Activated CD4-positive, CD25-positive, alpha-beta regulatory T cell treated with anti-CD3 and anti-CD28 coated beads, Interleukin-2, amount 50 U/mL, for 72 hours (primary cell): ENCODE data around the gene ALDH9A1.
"Not testable (repeated sequence)": the region's sequence is repeated elsewhere in the genome, so short reads cannot be mapped to it uniquely, and the experiment has no call there.

Source experiments
- DNase-seq: peaks from one replicate; pipeline ENCODE4 v3.0.0; 2021

Gene ALDH9A1

GRCh38 chr1:165686121-165686970 lies 12.0 kb downstream of the ALDH9A1 start:
- no peak for DNase-seq

GRCh38 chr1:165683848-165684485 lies 14.4 kb downstream of the ALDH9A1 start:
- DNase-seq, result no peak

- not testable (repeated sequence) for DNase-seq
Observed at GRCh38 chr1:165680773-165681172, 17.6 kb downstream of the ALDH9A1 start.

GRCh38 chr1:165680303-165680702 lies 18.1 kb downstream of the ALDH9A1 start:
- DNase-seq, result no peak

GRCh38 chr1:165679282-165680036 lies 18.9 kb downstream of the ALDH9A1 start:
- DNase-seq, result no peak

GRCh38 chr1:165678509-165678908 lies 19.9 kb downstream of the ALDH9A1 start:
- no peak for DNase-seq

GRCh38 chr1:165675794-165676193 lies 22.6 kb downstream of the ALDH9A1 start:
- no peak for DNase-seq

GRCh38 chr1:165674599-165674998 lies 23.8 kb downstream of the ALDH9A1 start:
- no peak for DNase-seq

GRCh38 chr1:165671526-165671925 lies 26.8 kb downstream of the ALDH9A1 start:
- no peak for DNase-seq

GRCh38 chr1:165668184-165668583 lies 30.2 kb downstream of the ALDH9A1 start:
- no peak for DNase-seq

GRCh38 chr1:165666152-165666825 lies 32.1 kb downstream of the ALDH9A1 start:
- no peak for DNase-seq

GRCh38 chr1:165662186-165662585 lies 36.2 kb downstream of the ALDH9A1 start:
- DNase-seq, result no peak

GRCh38 chr1:165661703-165662102 lies 36.7 kb downstream of the ALDH9A1 start:
- DNase-seq, result no peak

- DNase-seq, result no peak
Observed at GRCh38 chr1:165659581-165659895, 38.8 kb downstream of the ALDH9A1 start.

GRCh38 chr1:165658766-165659580 lies 39.4 kb downstream of the ALDH9A1 start:
- not testable (repeated sequence) for DNase-seq

- DNase-seq, result no peak
Observed at GRCh38 chr1:165650981-165651625, 47.3 kb downstream of the ALDH9A1 start.

GRCh38 chr1:165648919-165649572 lies 49.3 kb downstream of the ALDH9A1 start:
- no peak for DNase-seq

- DNase-seq, result no peak
Observed at GRCh38 chr1:165647970-165648369, 50.4 kb downstream of the ALDH9A1 start.

- DNase-seq, result no peak
Observed at GRCh38 chr1:165647517-165647916, 50.8 kb downstream of the ALDH9A1 start.

GRCh38 chr1:165645654-165646366 lies 52.6 kb downstream of the ALDH9A1 start:
- DNase-seq, result no peak
